NAMALWA (cell line): ENCODE measurements around the gene GPC5.

ENCODE experiments used
- DNase-seq: peaks from one replicate; pipeline ENCODE4 v3.0.0-alpha.2; 2015; ENCODE audit warnings: low spot score

Gene GPC5

DNA sequence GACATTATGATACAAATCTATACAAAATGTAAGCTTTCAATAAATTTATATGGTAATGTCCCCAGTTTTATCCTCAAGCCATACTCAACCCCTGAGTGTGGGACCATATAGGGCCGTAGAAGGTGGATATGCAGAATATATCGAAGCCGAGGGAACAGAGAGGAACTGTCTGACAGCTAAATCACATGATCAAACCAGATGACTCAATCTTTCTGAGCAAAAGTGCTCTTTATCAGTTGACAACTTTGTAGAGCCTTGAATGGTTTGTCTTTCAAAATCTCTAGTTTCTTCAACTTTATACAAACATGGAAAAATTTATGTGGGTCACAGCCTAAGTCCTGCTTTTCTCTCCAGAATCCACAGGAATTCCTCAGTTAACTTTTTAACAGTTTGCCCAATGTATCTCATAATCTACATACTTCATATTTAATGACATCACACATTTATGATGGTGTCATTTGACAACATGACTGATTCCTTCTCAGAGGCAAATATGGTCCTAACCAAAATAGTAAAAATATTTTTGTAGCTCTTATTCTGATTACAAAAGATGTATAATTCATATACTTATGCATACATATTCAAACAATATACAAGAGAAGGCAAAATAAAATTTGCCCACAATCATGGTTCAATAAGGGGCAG lies 1155.2 kb downstream of the GPC5 start:
- DNase-seq: no peak

DNA sequence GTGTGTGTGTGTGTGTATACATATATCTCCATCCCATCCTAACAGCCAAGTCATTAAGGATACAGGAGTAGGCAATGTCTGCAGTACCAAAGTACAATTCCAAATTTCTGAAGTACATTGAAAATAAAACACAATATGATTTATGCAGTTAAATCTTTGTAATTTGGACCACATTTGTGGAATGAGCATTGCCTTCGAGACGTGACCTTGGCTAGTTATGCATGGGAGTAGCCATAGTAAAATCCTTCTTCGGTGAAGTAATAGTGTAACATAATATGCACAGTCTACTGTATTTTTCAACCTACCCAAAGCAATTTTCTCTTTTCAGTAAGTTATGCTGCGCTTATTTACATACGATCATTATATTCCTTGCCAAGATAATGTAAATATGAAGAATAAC lies 1162.5 kb downstream of the GPC5 start:
- DNase-seq: no peak

DNA sequence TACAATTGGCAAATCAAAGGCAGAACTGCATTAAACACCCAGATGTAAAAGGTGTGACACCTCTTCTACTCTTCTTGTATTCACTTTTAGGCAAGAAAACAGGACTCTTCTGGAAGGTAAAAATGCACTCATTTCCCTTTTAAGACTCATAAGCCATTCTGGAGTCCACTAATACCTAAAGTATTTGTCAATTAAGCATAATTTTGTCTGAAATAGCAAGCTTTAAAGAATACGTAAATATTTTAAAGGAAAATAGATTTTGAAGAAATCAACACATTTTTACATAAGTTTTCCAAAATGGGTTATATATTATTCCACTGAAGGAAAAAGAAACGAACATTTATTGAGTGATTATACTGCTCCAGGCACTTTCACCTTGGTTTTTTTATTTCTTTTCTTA lies 1166.5 kb downstream of the GPC5 start:
- no peak for DNase-seq

DNA sequence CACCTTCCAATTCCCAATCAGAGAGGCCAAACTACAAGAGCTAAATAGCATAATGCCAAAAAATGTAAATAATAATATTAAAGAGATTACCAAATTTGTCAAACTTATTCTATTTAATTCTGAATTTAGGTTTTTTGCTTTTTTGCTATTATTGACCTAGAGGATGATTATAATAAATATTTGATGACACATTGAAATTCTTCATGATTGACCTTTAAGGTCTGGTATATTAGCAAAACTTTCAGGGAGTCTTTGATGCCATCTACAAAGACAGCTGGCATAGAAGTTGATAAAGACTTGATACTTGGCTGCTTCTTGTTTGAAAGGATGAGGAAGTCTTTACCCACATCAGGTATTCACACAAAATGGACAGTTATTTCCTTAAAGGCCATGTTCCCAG lies 1168.3 kb downstream of the GPC5 start:
- DNase-seq: no peak

DNA sequence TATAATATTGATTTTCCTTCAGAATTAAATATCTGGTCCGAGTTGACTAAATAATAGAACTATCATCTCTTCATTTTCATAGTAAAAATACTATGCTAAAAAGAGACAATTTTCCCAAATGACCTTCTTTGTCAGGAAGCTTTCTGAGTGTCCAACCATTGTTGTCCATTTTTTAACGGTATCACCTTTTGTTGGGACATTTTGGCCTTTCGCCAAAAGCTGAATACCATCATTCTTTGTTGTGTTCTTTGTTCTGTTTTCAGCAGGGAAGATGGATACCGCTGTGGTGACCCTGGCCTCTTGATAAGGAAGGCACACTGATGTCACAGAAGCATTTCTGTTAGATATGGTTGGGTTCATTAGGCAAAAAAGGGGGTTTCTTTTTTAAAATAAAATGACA lies 1173.8 kb downstream of the GPC5 start:
- no peak for DNase-seq

DNA sequence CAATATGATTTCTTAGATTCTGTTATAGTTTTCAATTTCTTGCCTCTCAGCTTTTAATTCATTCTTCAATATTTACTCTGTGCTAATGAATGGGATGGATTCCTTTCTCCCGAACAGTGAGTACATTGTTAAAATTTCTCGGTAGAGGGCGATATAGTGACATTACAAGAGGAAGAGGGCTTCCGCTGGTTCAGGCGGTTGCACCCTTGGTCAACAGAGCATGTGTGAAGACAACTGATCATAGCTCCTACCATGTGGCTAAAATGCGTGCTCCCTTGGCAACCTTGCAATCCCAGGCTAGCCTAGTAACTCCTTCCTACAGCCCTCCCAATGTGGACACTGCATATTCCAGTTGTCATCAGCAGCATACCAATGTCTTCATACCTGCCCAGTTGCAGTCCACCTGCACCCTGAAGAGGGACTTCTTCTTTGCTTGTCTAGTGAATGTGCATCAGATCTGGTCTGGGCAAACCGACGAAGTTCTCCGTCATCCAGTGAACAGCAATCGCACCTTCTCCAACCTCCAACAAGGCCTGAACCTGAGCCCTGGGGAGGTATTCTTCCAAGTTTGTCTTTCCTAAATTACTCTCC lies 1175.1 kb downstream of the GPC5 start:
- peak; percentile 67 for DNase-seq

DNA sequence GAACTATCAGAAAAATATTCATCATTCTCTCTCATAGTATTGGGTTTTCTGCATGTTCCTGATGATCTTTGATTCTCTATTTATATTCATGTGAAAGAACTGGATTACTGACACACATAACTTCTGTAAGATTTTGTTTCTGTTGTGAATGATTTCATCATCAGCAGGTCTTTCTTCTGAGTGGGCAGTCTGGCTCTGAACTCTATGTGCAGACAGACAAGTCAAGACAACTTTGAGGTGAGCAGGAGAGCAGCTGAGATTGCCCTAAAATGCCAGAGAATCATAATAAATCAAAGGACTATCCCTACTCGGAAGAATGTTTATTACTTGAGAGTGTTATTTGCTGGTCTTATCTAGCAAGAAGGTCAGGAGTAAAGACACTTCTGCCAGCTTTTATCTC lies 1176.1 kb downstream of the GPC5 start:
- no peak for DNase-seq

DNA sequence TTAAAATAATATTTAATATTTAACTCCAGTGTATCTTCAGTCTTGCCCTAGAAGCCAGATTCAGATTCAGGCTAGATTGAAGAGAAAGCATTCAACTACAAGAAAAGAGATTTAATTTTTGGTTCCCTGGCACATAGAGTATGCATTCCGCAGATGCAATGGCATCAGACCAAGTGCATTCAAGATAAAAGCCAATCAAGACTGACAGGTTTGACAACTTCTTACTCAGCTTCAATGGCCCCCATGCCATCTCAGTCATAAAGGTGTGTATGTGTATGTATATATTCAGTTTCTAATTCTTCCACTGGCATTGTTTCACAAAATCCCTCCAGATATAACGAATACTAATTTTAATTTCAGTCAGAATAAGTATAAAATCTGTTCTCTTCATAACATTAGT lies 1177.4 kb downstream of the GPC5 start:
- DNase-seq: no peak

DNA sequence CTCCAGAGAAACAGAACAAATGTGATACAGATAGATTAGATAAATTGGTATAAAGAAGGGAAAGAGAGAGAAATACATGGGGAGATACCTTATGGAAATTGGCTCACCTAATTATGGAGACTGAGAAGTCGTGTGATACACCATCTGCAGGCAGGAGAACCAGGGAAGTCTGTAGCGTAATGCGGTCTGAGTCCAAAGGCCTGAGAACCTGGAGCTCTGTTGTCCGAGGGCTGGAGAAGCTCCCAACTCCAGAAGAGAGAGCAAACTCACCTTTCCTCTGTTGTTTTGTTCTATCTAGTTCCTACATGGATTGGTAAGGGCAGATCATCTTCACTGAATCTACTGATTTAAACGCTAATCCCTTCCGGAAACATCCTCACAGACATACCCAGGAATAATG lies 1179.9 kb downstream of the GPC5 start:
- DNase-seq: no peak

DNA sequence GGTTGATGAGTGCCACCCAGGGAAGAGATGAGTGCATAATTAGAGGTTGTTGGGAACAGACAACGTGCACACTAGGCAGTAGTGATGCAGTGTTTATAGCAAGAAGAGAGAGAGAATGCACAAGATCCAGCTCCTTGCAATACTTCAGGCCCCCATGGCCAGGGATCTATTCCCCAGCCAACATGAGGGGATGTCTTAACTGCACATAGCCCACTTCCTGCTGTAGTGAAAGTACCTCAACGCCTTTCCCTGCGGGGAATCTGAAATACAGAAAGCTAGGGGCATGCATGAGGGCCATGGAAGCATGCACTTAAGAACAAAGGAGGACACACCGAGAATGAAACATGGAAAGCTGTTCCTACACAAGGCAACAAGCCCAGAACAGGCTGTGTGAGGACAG lies 1191.5 kb downstream of the GPC5 start:
- DNase-seq: no peak

DNA sequence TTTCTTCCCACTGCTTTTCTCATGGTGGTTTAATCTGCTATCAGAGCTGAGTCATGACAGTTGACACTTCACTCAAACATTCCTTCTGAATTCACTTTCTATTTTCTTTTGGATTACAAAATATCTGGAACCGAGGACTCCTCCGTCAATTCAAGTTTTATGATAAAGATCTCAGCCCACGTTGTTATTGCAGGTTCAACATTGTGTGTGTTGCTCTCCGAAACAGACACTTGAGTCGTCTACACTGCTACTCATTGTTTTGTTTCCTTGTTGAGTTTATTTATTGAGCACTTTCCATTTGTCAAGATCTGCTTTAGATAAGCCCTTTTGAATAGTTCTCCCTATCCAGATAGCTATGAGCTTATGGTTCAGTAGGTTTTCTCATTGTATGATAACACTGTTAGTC lies 1192.1 kb downstream of the GPC5 start:
- DNase-seq: no peak

DNA sequence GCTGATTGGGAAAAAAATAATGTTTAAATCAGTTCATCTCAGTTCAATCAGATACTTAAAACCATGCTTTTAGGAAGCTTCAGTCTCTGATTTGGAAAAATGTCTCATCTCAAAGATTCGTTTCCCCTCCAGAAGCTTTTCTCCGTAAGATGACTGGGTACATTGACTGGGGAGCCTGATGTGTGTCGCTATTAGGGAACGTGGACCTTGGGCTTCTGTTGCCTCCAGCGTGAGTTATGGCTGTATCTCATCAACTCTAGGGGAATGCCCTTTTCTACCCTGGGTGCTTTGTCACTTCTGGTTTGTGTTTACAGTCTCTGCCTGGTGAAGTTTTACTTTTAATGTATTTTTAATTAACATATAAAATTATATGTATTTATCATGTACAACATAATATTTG lies 1192.7 kb downstream of the GPC5 start:
- DNase-seq: no peak

DNA sequence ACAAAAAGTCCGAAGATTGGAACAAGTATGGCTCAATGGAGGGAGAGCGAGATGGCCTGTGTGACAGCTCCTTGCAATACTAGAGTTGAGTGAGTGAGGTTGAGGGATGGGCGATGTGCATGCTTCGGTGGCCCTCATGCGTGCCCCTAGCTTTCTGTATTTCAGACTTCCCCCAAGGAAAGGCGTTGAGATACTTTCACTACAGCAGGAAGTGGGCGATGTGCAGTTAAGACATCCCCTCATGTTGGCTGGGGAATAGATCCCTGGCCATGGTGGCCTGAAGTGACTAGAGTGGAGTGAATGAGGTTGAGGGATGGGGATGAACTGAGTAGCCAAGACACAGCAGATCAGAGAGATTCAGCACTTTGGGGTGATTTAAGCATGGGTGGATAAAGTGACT lies 1194.3 kb downstream of the GPC5 start:
- no peak for DNase-seq

DNA sequence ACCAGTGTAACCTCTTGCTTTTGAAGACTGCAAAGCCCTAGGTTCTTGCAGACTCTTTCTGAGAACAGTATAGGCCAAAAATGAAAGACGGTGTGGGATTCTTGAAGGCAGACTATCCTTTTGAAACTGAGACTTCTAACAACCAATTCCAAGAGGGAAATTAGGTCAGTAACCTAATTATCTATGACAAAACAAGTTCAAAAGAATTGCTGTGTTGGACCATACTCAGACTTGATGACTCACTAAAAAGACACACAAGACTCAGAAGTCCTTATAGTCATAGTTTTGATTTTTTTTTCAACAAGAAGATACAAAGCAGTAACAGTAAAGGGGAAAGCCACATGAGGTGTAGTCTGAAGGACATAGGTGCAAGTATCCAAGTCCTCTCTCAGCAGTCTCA lies 1204.1 kb downstream of the GPC5 start:
- DNase-seq: no peak

DNA sequence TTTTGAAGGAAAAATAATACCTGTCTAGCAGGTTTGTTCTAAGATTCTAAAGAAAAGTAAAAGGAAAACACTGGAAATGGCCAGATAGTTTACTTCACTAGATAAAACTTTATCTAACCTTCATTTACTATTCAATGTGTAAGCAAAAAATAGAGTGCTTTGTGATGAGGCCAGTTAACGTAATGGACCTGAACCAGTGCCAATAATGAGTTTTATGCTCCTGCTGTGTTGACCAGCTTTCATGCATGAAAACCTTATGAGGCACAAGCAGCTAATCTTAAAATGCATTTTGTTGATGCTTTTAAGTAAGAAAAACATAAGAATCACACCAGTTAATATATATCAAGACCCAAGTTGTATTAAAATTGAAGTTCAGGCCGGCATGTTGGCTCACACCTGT lies 1211.0 kb downstream of the GPC5 start:
- DNase-seq: no peak

DNA sequence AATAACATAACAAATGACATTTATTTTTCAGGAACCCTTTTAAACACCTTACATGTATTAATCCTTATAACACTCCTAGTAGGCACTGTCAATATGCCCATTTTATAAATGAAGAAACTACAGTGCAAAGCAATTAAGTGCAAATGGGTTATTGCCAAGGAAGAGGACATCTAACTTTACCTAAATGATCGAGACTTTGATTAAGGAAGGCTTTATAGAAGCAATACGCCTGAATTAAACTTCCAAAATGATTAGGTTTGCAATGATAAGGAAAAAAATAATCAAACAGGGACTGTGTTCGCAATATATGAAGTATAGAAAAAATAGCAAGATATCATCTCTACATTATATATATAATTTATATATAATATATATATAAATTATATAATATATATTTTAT lies 1214.5 kb downstream of the GPC5 start:
- DNase-seq: no peak

DNA sequence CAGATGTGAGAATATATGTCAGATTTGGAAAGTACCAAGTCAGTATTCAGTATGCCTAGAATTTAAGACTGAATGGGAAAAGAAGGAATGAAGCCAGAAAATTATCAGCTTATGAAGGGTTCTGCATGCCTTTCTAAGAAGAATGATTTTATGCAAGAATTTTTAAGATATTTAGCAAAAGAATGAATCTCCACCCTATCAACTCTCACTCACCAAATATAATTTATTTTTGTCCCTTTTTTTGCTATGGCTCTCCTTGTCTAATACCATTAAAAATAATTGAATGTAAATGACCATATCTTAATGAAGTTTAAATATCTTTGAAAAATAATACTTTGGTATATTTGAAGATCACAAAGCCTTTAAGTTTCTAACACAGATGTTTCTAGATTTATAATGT lies 1215.5 kb downstream of the GPC5 start:
- DNase-seq: no peak

DNA sequence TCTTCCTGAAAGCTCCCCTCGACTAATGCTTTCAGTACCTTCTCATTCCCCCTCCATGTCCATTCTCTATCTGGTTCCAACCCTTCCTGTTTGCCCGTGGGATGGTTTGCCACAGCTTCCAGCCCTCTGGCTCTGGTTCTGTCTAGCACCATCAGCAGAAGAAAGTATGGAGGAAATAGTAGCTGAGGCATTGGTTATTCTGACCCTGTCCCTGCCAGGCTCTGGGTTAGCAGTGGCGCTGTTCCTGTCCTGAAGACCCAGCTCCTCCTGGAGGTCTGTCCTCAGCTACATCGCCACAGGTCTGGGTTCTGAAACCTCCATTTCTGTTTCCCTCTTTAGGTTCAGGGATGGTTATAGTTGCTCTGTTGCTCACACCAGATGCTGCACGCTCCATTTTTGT lies 1223.6 kb downstream of the GPC5 start:
- DNase-seq: no peak

DNA sequence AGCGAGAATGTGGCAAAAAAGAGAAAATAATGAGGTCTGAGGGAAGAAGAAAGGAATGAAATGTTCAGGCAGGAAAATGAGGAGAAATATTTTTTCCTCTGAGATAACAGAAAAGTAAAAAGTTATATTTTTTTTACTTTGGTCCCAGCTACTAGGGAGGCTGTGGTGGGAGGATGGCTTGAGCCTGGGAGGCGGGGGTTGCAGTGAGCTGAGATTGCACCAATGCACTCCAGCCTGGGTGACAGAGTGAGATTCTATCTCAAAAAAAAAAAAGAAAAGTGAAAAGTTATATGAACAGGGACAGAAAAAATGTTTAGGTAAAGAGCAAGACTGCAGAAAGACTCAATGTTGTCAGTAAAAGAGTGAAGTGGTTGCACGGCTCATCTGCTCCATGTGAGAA lies 1224.5 kb downstream of the GPC5 start:
- no peak for DNase-seq

DNA sequence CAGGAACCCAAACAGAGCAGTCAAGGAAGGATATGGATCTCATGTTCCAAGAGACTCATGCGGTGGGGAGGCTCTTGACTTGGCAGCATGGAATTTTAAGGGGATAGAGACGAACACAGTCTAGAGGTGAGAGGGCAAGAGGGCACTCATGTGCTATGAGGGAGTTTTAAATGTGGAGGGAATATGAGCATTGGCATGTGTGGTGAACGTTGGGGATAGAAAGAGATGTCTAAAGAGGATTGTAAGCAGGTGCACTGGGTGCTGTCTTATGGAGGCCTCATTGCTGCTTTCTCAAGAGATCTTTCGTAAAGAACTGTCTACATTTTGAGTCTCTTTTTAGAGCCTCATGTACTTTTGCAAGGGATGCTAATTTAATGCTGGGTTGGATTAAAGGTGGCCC lies 1227.9 kb downstream of the GPC5 start:
- no peak for DNase-seq

DNA sequence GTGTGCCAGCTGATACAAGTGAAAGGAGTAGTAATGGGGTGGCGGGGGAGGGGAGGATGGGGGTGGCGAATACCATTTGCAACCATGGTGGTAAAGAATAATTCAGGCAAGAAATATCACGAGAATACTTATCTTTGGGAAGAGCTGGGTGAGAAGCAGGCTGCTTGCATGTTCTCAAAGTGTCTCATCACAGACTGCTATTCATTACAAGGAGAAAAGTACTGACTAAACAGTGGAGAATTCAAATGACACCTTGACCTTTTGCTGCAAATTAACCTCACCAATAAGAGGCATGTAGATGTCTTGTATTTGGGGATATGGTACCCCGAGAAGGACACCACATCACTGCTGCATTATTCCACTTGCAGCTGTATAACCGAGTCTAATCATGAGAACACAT lies 1242.5 kb downstream of the GPC5 start:
- no peak for DNase-seq

DNA sequence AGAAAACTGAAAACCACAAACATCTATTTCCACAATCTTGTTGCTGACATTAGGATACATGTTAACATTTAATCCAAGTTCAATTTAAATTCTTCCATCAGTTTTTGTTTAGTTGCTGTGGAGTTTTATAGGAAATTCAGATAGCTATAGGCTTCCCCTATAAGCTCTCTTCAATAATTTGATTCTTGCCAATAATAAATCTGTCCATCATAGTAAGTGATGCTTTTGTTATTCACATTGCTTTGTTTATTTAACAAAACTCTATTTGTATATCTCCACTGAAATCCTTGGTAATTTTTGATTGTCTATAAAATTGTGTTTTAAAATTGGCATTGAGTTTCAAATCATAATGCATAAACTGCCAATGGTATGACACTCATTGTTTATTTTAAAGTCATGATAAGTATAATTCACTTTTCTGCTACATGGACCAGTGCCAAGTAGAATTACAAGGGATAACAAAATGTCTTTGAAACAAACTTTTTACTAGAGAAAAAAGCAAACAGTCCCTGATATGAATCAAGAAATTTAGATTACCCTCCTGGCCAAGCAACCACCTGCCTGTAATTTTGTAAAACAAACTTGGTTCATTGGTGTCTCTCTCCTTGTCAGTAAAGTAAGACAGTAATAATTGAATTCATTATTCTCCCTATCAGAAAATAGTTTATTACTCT lies 1250.9 kb downstream of the GPC5 start:
- DNase-seq: no peak

DNA sequence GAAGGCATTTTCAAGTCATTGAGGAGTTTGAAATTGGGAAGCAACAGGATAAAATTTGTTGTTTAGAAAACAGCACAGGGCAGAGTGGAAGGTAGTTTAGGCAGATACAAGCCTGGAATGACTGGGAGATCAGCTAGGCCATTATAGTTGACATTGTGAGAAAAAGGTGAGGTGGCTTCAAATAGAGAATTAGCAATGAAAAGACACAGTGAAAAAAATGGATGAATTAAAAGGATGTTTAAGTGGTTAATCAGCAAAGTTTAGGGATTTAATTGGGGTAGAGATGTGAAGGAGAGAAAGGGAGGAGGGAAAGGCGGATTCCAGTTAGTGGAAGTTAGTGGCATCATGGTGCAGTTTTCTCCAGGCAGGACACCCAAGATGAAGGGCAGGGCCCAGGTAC lies 1257.7 kb downstream of the GPC5 start:
- DNase-seq: no peak

DNA sequence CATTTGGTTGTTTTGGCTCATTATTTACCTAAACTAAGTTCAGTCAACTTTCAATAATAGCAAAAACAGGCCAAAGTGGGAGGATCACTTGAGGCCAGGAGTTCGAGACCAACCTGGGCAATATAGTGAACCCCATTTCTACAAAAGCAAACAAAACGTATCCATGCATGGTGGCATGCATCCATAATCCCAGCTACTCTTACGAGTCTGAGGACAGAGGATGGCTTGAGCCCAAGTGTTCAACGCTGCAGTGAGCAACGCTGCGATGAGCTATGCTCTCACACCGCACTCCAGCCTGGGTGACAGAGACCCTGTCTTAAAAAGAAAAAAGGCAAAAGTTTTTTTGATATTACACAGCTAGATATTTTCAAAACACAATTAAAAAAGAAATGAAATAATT lies 1258.2 kb downstream of the GPC5 start:
- DNase-seq: no peak
